ENCODE measurements around the gene YES1.

Gene YES1

GRCh38 chr18:845152-845819, 33.2 kb upstream of the YES1 start:
- Histone ChIP-seq H3K9ac (ENCODE audit: low read depth, low read length) (no peak overlapping the region), H3K79me2 (ENCODE audit: insufficient read depth, low read length) (no peaks in the 10 kb centered on the region), H3K36me3 (ENCODE audit: insufficient read depth, low read length) (no peaks in the 10 kb centered on the region), H3K27me3 (ENCODE audit: insufficient read depth, low read length, poor library complexity) (no peaks in the 10 kb centered on the region), H4K20me1 (ENCODE audit: insufficient read depth, low read length) (no peaks in the 10 kb centered on the region), H3K4me1 (ENCODE audit: insufficient read depth, low read length) (no peaks in the 10 kb centered on the region), H3K4me3 (ENCODE audit: low read depth in 1 of 2, low read length in 2 of 2) (no peak overlapping the region), H3K9me3 (ENCODE audit: insufficient read depth, low read length, severe bottlenecking) (no peaks in the 10 kb centered on the region), H3K4me2 (ENCODE audit: insufficient read depth, low read length) (no peak overlapping the region), H3K27ac (ENCODE audit: low read length) (no peak overlapping the region), H2AFZ (ENCODE audit: low read depth, low read length) (no peak overlapping the region)
- DNase-seq, result no peak
- TF ChIP-seq EZH2 (IDR thresholded peaks at IDR 0.05; ENCODE audit: borderline replicate concordance, low read depth, low read length, severe bottlenecking), result no peak
- no peak for ATAC-seq (ENCODE audit: insufficient read depth, low read depth)

GRCh38 chr18:841647-842370, 29.8 kb upstream of the YES1 start:
- H3K4me1 ChIP-seq (ENCODE audit: insufficient read depth, low read length), result peaks cover 4% of the 10 kb centered on the region
- no peak overlapping the region for H2AFZ ChIP-seq (ENCODE audit: low read depth, low read length)
- no peaks in the 10 kb centered on the region for H3K79me2 ChIP-seq (ENCODE audit: insufficient read depth, low read length)
- no peaks in the 10 kb centered on the region for H3K9me3 ChIP-seq (ENCODE audit: insufficient read depth, low read length, severe bottlenecking)
- DNase-seq (no peak), ATAC-seq (ENCODE audit: insufficient read depth, low read depth) (no peak)
- H4K20me1 ChIP-seq (ENCODE audit: insufficient read depth, low read length), result no peaks in the 10 kb centered on the region
- no peak for TF ChIP-seq CTCF (IDR thresholded peaks at IDR 0.05; ENCODE audit: borderline replicate concordance, extremely low read depth, low read length, poor library complexity, severe bottlenecking)
- no peak for TF ChIP-seq EZH2 (IDR thresholded peaks at IDR 0.05; ENCODE audit: borderline replicate concordance, low read depth, low read length, severe bottlenecking)
- no peak overlapping the region for H3K4me2 ChIP-seq (ENCODE audit: insufficient read depth, low read length)
- no peak overlapping the region for H3K27ac ChIP-seq (ENCODE audit: low read length)
- no peaks in the 10 kb centered on the region for H3K36me3 ChIP-seq (ENCODE audit: insufficient read depth, low read length)
- H3K27me3 ChIP-seq (ENCODE audit: insufficient read depth, low read length, poor library complexity), result no peaks in the 10 kb centered on the region
- no peak overlapping the region for H3K4me3 ChIP-seq (ENCODE audit: low read depth in 1 of 2, low read length in 2 of 2)
- no peak overlapping the region for H3K9ac ChIP-seq (ENCODE audit: low read depth, low read length)

- H3K9ac ChIP-seq (ENCODE audit: low read depth, low read length), result no peak overlapping the region
- TF ChIP-seq CTCF (IDR thresholded peaks at IDR 0.05; ENCODE audit: borderline replicate concordance, extremely low read depth, low read length, poor library complexity, severe bottlenecking) (no peak), EZH2 (IDR thresholded peaks at IDR 0.05; ENCODE audit: borderline replicate concordance, low read depth, low read length, severe bottlenecking) (no peak)
- H2AFZ ChIP-seq (ENCODE audit: low read depth, low read length), result no peak overlapping the region
- ATAC-seq (ENCODE audit: insufficient read depth, low read depth), result no peak
- H3K79me2 ChIP-seq (ENCODE audit: insufficient read depth, low read length), result no peaks in the 10 kb centered on the region
- H3K9me3 ChIP-seq (ENCODE audit: insufficient read depth, low read length, severe bottlenecking), result no peaks in the 10 kb centered on the region
- H3K36me3 ChIP-seq (ENCODE audit: insufficient read depth, low read length), result no peaks in the 10 kb centered on the region
- no peak for DNase-seq
- H3K27me3 ChIP-seq (ENCODE audit: insufficient read depth, low read length, poor library complexity), result no peaks in the 10 kb centered on the region
- no peak overlapping the region for H3K4me2 ChIP-seq (ENCODE audit: insufficient read depth, low read length)
- no peak overlapping the region for H3K27ac ChIP-seq (ENCODE audit: low read length)
- H3K4me3 ChIP-seq (ENCODE audit: low read depth in 1 of 2, low read length in 2 of 2), result no peak overlapping the region
- peaks cover 4% of the 10 kb centered on the region for H3K4me1 ChIP-seq (ENCODE audit: insufficient read depth, low read length)
- no peaks in the 10 kb centered on the region for H4K20me1 ChIP-seq (ENCODE audit: insufficient read depth, low read length)
Observed at GRCh38 chr18:840516-840915, 28.5 kb upstream of the YES1 start.

- DNase-seq (no peak), ATAC-seq (ENCODE audit: insufficient read depth, low read depth) (no peak)
- no peak overlapping the region for H3K4me3 ChIP-seq (ENCODE audit: low read depth in 1 of 2, low read length in 2 of 2)
- H3K36me3 ChIP-seq (ENCODE audit: insufficient read depth, low read length), result no peaks in the 10 kb centered on the region
- H3K27me3 ChIP-seq (ENCODE audit: insufficient read depth, low read length, poor library complexity), result no peaks in the 10 kb centered on the region
- H3K4me2 ChIP-seq (ENCODE audit: insufficient read depth, low read length), result no peak overlapping the region
- no peak overlapping the region for H3K27ac ChIP-seq (ENCODE audit: low read length)
- H3K79me2 ChIP-seq (ENCODE audit: insufficient read depth, low read length), result no peaks in the 10 kb centered on the region
- H2AFZ ChIP-seq (ENCODE audit: low read depth, low read length), result no peak overlapping the region
- H3K4me1 ChIP-seq (ENCODE audit: insufficient read depth, low read length), result peaks cover 4% of the 10 kb centered on the region
- H3K9me3 ChIP-seq (ENCODE audit: insufficient read depth, low read length, severe bottlenecking), result no peaks in the 10 kb centered on the region
- H4K20me1 ChIP-seq (ENCODE audit: insufficient read depth, low read length), result no peaks in the 10 kb centered on the region
- no peak overlapping the region for H3K9ac ChIP-seq (ENCODE audit: low read depth, low read length)
- TF ChIP-seq CTCF (IDR thresholded peaks at IDR 0.05; ENCODE audit: borderline replicate concordance, extremely low read depth, low read length, poor library complexity, severe bottlenecking) (no peak), EZH2 (IDR thresholded peaks at IDR 0.05; ENCODE audit: borderline replicate concordance, low read depth, low read length, severe bottlenecking) (no peak)
Observed at GRCh38 chr18:840023-840408, 28.0 kb upstream of the YES1 start.

All from DND-41 (cell line).